GM19240 (cell line): ENCODE measurements around the gene NNT.
"Not testable (repeated sequence)": the region's sequence is repeated elsewhere in the genome, so short reads cannot be mapped to it uniquely, and the experiment has no call there.

Experiments used
- DNase-seq: peaks from one replicate; pipeline ENCODE4 v3.0.0; 2011; ENCODE audit warnings: low spot score; ENCODE audit not compliant: insufficient read length

Gene NNT

DNA sequence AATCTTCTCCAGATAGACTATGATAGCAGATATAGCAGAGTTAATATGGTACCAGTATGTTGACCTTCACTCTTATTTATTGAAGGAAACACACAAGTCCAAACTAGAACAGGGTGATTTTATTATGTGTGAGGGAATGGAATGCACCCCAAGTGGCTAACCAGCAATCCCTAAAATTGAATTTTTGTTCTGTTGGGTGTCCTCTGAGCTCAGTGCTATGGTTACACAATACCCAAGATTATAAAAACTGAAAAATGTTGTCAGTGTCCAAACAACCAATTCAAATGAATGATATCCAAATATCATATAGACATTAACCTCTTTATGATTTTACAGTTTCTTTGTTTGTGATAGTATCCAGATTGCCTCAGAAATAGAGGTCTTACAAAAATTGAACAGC, 60.9 kb downstream of the NNT start:
- DNase-seq, result no peak

GRCh38 chr5:43664501-43665040, 61.6 kb downstream of the NNT start:
- no peak for DNase-seq

DNA sequence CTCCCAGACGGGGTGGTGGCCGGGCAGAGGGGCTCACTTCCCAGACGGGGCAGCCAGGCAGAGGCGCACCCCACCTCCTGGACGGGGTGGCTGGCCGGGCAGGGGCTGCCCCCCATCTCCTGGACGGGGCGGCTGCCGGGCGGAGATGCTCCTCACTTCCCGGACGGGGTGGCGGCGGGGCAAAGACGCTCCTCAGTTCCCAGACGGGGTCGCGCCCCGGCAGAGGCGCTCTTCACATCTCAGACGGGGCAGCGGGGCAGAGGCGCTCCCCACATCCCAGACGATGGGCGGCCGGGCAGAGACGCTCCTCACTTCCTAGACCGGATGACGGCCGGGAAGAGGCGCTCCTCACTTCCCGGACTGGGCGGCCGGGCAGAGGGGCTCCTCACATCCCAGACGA, 62.8 kb downstream of the NNT start:
- not testable (repeated sequence) for DNase-seq

DNA sequence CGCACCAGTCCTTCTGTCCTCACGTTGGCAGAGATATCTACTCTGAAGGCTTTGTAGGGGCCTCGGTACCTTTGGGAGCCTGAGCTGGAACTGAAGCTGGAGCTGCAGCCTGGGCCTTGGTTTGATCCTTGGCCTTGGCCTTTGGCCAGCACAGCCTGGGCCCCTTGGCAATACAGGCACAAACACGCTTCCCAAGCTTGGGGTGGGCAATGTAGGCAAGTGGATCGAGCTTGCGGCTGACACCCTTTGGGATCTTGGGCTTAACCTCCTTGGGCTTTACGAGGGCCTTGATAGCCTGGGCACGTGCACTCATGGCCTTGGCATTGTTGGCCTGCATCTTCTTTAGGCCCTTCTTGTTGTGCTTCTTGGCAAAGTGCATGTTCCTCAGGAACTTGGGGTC, 63.7 kb downstream of the NNT start:
- not testable (repeated sequence) for DNase-seq

DNA sequence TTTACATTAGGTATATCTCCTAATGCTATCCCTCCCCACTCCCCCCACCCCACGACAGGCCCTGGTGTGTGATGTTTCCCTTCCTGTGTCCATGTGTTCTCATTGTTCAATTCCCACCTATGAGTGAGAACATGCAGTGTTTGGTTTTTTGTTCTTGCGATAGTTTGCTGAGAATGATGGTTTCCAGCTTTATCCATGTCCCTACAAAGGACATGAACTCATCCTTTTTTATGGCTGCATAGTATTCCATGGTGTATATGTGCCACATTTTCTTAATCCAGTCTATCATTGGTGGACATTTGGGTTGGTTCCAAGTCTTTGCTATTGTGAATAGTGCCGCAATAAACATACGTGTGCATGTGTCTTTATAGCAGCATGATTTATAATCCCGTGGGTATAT, 64.4 kb downstream of the NNT start:
- DNase-seq, result not testable (repeated sequence)

DNA sequence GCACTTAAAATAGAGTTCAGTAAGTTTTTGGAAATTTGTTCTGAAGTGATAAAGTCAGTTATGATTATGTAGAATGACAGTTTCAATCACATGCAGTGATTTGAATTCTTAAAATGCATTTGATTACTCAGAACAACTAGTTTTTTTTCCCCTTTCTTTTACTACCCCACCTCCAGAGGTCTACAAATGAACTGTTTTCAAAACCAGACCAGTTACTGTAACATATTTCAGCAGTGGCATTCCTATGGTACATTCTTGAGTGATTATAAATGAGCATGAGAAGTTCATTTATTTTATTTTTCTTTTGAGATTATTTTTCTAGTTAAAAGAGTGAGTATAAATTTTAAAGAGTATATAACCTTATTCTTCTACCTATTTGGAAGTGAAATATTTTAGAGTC, 71.6 kb downstream of the NNT start:
- DNase-seq, result no peak

GRCh38 chr5:43675357-43675756, 72.4 kb downstream of the NNT start:
- DNase-seq, result no peak

DNA sequence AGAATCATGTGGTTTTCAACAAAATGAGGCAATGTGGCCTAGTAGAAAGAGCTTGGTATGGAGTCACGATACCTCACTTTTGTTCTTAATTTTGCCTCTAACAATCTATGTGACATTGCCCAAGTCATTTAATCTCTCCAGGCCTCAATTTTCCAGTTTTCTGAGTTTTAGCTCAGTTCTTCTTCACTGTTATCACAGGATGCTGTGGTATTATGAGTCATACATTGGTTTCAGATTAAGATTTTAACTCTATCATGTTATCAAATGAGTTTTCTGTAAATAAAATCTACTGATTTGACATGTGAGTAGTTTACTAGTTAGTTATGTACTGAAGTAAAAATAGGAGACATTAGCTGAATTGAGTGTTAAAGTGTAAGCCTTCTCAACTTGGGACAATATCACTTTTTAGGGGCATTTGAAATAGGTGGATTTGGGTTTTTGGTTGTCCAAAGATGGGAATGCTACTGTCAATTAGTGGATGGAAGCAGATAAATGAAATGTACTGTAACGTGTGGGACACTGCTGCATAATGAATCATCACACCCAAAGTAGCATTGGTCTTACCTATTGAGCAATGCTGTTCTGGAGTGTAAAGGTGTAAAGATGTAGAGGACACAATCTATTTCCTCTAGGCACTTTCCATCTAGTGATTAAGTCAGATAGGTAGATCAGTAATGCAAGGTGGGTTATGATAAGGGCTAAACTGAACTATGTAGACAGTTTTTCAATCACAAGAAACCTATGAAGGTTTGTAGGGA, 73.3 kb downstream of the NNT start:
- DNase-seq, result no peak

GRCh38 chr5:43677253-43677652, 74.3 kb downstream of the NNT start:
- no peak for DNase-seq

DNA sequence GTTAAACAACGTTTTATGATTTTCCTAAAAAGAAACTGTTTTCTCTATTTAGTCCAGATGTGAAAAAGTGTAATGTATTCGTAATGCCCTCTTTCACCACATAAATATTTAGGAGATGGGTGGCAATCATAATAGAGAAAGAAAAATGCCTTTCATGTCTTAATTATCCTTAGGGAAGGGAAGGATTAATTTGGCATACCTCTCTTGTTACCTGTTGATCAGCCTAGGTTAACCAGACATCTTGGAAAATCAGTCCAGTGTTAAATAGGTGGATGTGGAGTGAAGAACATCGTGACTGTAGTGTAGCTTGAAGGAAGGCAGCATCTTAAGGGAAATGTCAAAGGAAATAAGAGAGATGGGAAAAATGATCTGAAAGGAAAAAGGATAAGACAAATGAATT, 76.2 kb downstream of the NNT start:
- no peak for DNase-seq

DNA sequence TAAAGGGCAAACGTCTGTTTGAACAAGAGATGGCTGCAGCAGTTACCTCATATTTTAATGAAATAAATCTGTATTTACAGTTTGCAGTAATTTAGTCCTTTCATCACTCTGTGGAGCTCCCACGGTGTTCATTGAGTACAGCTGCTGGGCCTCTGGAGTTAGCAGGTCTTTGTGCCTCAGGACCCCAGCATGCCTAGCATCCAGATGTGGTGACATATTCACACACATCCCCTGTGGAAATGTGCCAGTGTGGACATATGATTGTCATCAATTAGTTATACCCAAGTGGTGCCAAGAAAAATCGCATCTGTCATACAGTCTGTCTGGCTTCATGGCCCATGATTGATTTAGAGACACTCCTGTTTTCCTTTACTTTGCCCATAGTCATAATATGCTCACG, 77.3 kb downstream of the NNT start:
- DNase-seq, result no peak

DNA sequence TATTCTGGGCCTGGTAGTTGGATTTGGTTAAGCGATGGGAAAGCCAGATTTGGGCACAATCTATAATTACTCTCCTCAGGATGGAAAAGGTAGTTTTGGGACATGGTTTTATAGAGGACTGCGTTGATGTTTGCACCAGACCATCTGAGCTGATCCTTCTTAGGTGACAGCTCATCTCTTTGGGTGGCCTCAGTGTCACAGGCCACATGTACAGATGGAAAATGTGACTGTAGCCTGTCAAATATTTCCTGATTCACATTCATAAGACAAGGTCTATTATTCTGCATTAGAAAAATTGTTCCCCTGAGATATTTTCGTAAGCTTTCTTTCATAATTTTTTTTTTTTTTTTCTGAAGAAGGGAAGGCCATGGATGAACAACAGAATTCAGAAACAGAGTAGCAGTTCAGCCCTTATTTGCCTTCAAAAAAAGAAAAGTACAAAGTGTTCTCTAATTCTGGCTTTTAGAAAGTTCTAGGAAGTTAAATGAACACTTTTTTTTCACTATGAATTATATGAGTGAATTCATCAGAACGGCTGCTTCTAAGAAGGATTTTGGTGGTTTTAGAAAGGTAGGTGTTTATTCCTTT, 81.0 kb downstream of the NNT start:
- DNase-seq, result no peak

- DNase-seq, result no peak
Observed at GRCh38 chr5:43685252-43685950, 82.4 kb downstream of the NNT start.

GRCh38 chr5:43687275-43687674, 84.3 kb downstream of the NNT start:
- no peak for DNase-seq

GRCh38 chr5:43691275-43691674, 88.3 kb downstream of the NNT start:
- no peak for DNase-seq

DNA sequence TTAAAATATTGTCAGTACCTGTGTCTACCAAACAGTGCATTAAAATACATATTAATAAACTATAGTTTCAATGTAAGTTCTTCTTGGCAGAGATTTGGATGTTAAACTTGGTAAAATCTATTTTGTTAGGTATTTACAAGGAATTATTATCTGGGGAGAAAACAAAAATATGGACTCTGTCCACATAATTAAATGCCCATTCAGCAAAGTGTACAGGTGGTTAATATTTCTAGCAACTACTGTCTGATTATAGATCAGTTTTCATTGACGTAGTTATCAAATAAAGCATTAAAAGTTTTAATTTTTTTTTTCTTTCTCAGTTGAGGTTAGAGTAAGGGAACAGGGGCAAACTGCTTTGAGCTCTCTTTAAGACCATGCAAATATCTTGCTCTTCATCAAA, 88.9 kb downstream of the NNT start:
- DNase-seq, result no peak

DNA sequence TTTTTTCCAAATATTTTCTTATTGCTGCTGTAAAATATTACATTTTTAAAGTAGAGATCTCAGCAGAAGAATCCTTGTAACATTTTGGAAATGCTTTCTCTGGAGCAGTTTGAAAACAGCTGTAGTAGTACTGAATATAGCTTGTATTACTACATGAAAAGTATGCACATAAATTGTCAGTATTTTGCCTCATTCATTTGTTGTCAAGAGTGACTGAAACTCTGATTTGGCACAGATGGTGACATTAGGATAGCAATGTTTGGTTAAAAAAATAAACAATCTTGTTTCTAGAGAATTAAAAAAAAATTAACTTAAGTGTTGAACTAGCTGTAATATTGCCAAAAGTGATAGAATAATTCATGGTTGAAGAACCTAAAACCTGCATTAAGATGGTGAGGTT, 90.4 kb downstream of the NNT start:
- no peak for DNase-seq

GRCh38 chr5:43694027-43694426, 91.0 kb downstream of the NNT start:
- DNase-seq, result no peak

GRCh38 chr5:43696444-43696843, 93.5 kb downstream of the NNT start:
- not testable (repeated sequence) for DNase-seq

- no peak for DNase-seq
Observed at GRCh38 chr5:43699910-43700309, 96.9 kb downstream of the NNT start.

DNA sequence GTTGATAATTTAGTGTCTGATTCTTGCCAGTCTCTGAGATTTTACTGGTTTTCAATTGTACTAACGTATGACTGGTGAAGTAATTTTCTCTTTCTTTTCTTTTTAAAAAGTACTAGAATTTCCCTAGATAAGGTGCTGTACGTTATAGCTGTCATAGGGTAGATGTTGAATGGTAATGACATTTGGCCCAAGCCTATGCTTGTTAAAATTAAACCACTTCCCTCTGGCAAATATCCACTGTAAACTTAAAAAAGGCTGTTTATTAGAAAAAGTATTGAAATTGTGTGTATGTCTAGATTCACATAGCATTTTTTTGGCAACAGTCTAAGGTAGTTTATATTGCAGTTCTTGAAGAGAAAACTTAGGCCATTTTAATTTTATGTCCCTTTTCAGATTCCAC, 97.6 kb downstream of the NNT start:
- DNase-seq, result no peak

DNA sequence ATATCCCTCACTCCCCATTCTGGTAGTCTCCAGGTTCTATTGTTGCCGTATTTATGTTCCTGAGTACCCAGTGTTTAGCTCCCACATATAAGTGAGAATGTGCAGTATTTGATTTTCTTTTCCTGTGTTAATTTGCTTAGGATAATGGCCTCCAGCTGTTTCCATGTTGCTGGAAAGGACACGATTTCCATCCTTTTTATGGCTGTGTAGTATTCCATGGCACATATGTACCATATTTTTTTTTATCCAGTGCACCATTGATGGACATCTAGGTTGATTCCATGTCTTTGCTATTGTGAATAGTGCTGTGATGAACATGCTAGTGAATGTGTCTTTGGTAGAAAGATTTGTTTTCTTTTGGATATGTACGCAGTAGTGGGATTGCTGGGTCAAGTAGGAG, 98.2 kb downstream of the NNT start:
- DNase-seq, result no peak
